ENCODE measurements around the gene TERT.

- TF ChIP-seq CTCF (IDR thresholded peaks at IDR 0.05) (no peak), POLR2AphosphoS5 (IDR thresholded peaks at IDR 0.05) (no peak), POLR2A (IDR thresholded peaks at IDR 0.05) (no peak)
Observed at GRCh38 chr5:1222147-1222546, 72.7 kb downstream of the TERT start.

All from stomach (tissue), 4 donors.